IPS DF 19.7 (cell line): Measurements from ENCODE around the gene INHA.
A peak's percentile ranks its signal among the peaks of the same experiment; 100 is the strongest.

Experiments
- DNase-seq: peaks from one replicate; pipeline ENCODE4 v3.0.0-alpha.2; 2013; ENCODE audit warnings: low read depth, low spot score

INHA gene

GRCh38 chr2:219573166-219573565 lies 1.1 kb downstream of the INHA start:
- no peak for DNase-seq

- no peak for DNase-seq
These were observed 2.6 kb downstream of the INHA start for GRCh38 chr2:219574484-219575311.

GRCh38 chr2:219575566-219576504 lies 3.7 kb downstream of the INHA start:
- DNase-seq, result no peak

- no peak for DNase-seq
These were observed 4.6 kb downstream of the INHA start for GRCh38 chr2:219576505-219577388.

- DNase-seq, result no peak
These were observed 6.9 kb downstream of the INHA start for GRCh38 chr2:219578811-219579613.

GRCh38 chr2:219581346-219581745 lies 9.2 kb downstream of the INHA start:
- no peak for DNase-seq

- DNase-seq, result no peak
These were observed 19.0 kb downstream of the INHA start for GRCh38 chr2:219591091-219591490.

- no peak for DNase-seq
These were observed 20.6 kb downstream of the INHA start for GRCh38 chr2:219592736-219593135.

- DNase-seq, result no peak
These were observed 21.0 kb downstream of the INHA start for GRCh38 chr2:219593154-219593553.

- DNase-seq, result no peak
These were observed 23.1 kb downstream of the INHA start for GRCh38 chr2:219595256-219595655.

- no peak for DNase-seq
These were observed 24.9 kb downstream of the INHA start for GRCh38 chr2:219596954-219597551.

- DNase-seq, result peak; percentile 90
These were observed 25.6 kb downstream of the INHA start, which contains the start of gene STK11IP for GRCh38 chr2:219597552-219598307. STK11IP (plus strand) TSS chr2:219597857; CDS start chr2:219598120, 263 bp downstream.

- DNase-seq, result no peak
These were observed 26.4 kb downstream of the INHA start for GRCh38 chr2:219598308-219599078.

- DNase-seq, result no peak
These were observed 31.7 kb downstream of the INHA start for GRCh38 chr2:219603771-219604170.

- DNase-seq, result no peak
These were observed 33.5 kb downstream of the INHA start for GRCh38 chr2:219605607-219605954.

- no peak for DNase-seq
These were observed 35.8 kb downstream of the INHA start for GRCh38 chr2:219607931-219608330.

- no peak for DNase-seq
These were observed 36.4 kb downstream of the INHA start for GRCh38 chr2:219608399-219608964.

- DNase-seq, result no peak
These were observed 37.1 kb downstream of the INHA start for GRCh38 chr2:219609149-219609750.
